CD14-positive monocyte (primary cell): ENCODE results near the gene SAP30BP. TPM values are rescaled to one million over a fixed set of nuclear protein-coding genes. Genes with fewer than 3 reads are reported as not detected.

Experiments used
- DNase-seq, 3 donors: peaks; one replicate each; pipeline ENCODE4 v3.0.0-alpha.2; 2011 to 2022
- H2AFZ ChIP-seq: 2 replicates; pipeline ENCODE4 v1.6.0; 2012; ENCODE audit warnings: mild to moderate bottlenecking, low read depth, low read length, inconsistent platforms; ENCODE audit not compliant: insufficient read depth, poor library complexity, severe bottlenecking
- H3K27ac ChIP-seq, 2 donors: 1 replicate in 1 of 2; 2 replicates in 1 of 2; pipeline ENCODE4 v1.5.1; 2012 to 2013; ENCODE audit warnings: low read length in 2 of 2, control low read depth in 1 of 2, inconsistent platforms in 1 of 2, low read depth in 1 of 2, mild to moderate bottlenecking in 1 of 2
- H3K27me3 ChIP-seq, 2 donors: one replicate each; pipeline versions ENCODE4 v1.6.0 to v1.6.1; 2011 to 2013; ENCODE audit warnings: low read length in 2 of 2; ENCODE audit not compliant: control insufficient read depth in 2 of 2, insufficient read depth in 2 of 2
- H3K36me3 ChIP-seq, 2 donors: replicated peaks in 1 of 2; 1 replicate in 1 of 2; 2 replicates in 1 of 2; pipeline versions ENCODE4 v1.5.1 to v1.6.1; 2012 to 2013; ENCODE audit warnings: low read length in 2 of 2, control low read depth in 1 of 2, inconsistent platforms in 1 of 2, mild to moderate bottlenecking in 1 of 2; ENCODE audit not compliant: insufficient read depth in 2 of 2, control insufficient read depth in 1 of 2
- H3K4me1 ChIP-seq, 2 donors: 1 replicate in 1 of 2; 2 replicates in 1 of 2; pipeline versions ENCODE4 v1.5.1 to v1.6.1; 2012 to 2013; ENCODE audit warnings: low read length in 2 of 2, control low read depth in 1 of 2, inconsistent platforms in 1 of 2, mild to moderate bottlenecking in 1 of 2, moderate library complexity in 1 of 2; ENCODE audit not compliant: insufficient read depth in 2 of 2, control insufficient read depth in 1 of 2
- H3K4me2 ChIP-seq: replicated peaks from 2 replicates; pipeline ENCODE3; 2012; ENCODE audit warnings: low read length, moderate library complexity, mild to moderate bottlenecking; ENCODE audit not compliant: poor library complexity, severe bottlenecking; ENCODE audit errors: extremely low read depth
- H3K4me3 ChIP-seq, 3 experiments: fragments of 200-600 bp in 1 of 3; sonication (generic) in 1 of 3; replicated peaks in 1 of 3; 1 replicate in 2 of 3; 2 replicates in 1 of 3; pipeline ENCODE4 v1.5.1; 2011 to 2013; ENCODE audit warnings: low read length in 3 of 3, mild to moderate bottlenecking in 3 of 3, control low read depth in 2 of 3, low read depth in 2 of 3, inconsistent platforms in 1 of 3, moderate library complexity in 1 of 3
- H3K79me2 ChIP-seq: 2 replicates; pipeline ENCODE4 v1.6.0; 2012; ENCODE audit warnings: mild to moderate bottlenecking, control low read depth, inconsistent platforms, low read length, moderate library complexity; ENCODE audit not compliant: insufficient read depth
- H3K9ac ChIP-seq: 2 replicates; pipeline ENCODE4 v1.6.0; 2017; ENCODE audit warnings: low read length, mild to moderate bottlenecking; ENCODE audit not compliant: insufficient read depth, poor library complexity, severe bottlenecking
- H3K9me3 ChIP-seq, 2 donors: replicated peaks in 1 of 2; 1 replicate in 1 of 2; 2 replicates in 1 of 2; pipeline versions ENCODE4 v1.5.1 to v1.6.1; 2012 to 2013; ENCODE audit warnings: low read length in 2 of 2, control low read depth in 1 of 2; ENCODE audit not compliant: control insufficient read depth in 1 of 2, insufficient read depth in 1 of 2
- H4K20me1 ChIP-seq: 2 replicates; pipeline ENCODE4 v1.6.0; 2012; ENCODE audit warnings: mild to moderate bottlenecking, low read length, control low read depth, moderate library complexity; ENCODE audit not compliant: insufficient read depth
- H3K27ac Mint-ChIP-seq, 7 donors: one replicate each; pipeline ENCODE4 v1.8.0; 2020; ENCODE audit warnings: mild to moderate bottlenecking in 7 of 7, mixed read lengths in 7 of 7, moderate library complexity in 6 of 7, inconsistent platforms in 2 of 7
- H3K27me3 Mint-ChIP-seq, 3 donors: one replicate each; pipeline ENCODE4 v1.8.0; 2021 to 2022; ENCODE audit warnings: low read depth in 3 of 3, mild to moderate bottlenecking in 3 of 3, mixed read lengths in 3 of 3, moderate library complexity in 3 of 3, inconsistent platforms in 1 of 3
- H3K36me3 Mint-ChIP-seq, 2 donors: one replicate each; pipeline ENCODE4 v1.8.0; 2020; ENCODE audit warnings: mixed read lengths in 2 of 2, inconsistent platforms in 1 of 2, mild to moderate bottlenecking in 1 of 2
- H3K4me1 Mint-ChIP-seq: one replicate; pipeline ENCODE4 v1.8.0; 2020; ENCODE audit warnings: mild to moderate bottlenecking, mixed read lengths
- H3K4me3 Mint-ChIP-seq, 2 donors: one replicate each; pipeline ENCODE4 v1.8.0; 2020; ENCODE audit warnings: mild to moderate bottlenecking in 2 of 2, mixed read lengths in 2 of 2, moderate library complexity in 1 of 2
- H3K9me3 Mint-ChIP-seq, 7 donors: one replicate each; pipeline ENCODE4 v1.8.0; 2020 to 2022; ENCODE audit warnings: mixed read lengths in 7 of 7, mild to moderate bottlenecking in 6 of 7, moderate library complexity in 6 of 7, inconsistent platforms in 2 of 7
- WGBS: methylation state at CpG from one replicate; pipeline ENCODE4 v1.1.5; 2013; ENCODE audit warnings: missing lambda C conversion rate; ENCODE audit not compliant: insufficient coverage; 5-methylcytosine and 5-hydroxymethylcytosine counted together
- intact Hi-C, 2 donors: fragments of 100-400 bp; cut with micrococcal nuclease; formaldehyde crosslinking; loops; one replicate each; pipeline versions ENCODE4 v1.15.0 to v1.15.1; 2023
- polyA plus RNA-seq, 3 donors: library from polyadenylated mRNA; depleted of rRNA in 1 of 3; unstranded in 2 of 3; stranded (reverse) in 1 of 3; fragments of 300-500 nt in 2 of 3; fragments of >200 nt in 1 of 3; fragmentation: Illumina TruSeq in 2 of 3; gene quantifications; 1 replicate in 2 of 3; 2 replicates in 1 of 3; pipeline ENCODE4 v1.2.3, GENCODE V29; 2012 to 2021
- TF ChIP-seq, protein P1 (sequence below): fragments of 200-600 bp; IDR thresholded peaks from one replicate; pipeline ENCODE4 v1.8.0; 2022; ENCODE audit warnings: antibody characterized with exemption, mild to moderate bottlenecking

SAP30BP gene
- polyA plus RNA-seq, 3 donors, result 43.8 to 130 (median 61.6) TPM

DNA sequence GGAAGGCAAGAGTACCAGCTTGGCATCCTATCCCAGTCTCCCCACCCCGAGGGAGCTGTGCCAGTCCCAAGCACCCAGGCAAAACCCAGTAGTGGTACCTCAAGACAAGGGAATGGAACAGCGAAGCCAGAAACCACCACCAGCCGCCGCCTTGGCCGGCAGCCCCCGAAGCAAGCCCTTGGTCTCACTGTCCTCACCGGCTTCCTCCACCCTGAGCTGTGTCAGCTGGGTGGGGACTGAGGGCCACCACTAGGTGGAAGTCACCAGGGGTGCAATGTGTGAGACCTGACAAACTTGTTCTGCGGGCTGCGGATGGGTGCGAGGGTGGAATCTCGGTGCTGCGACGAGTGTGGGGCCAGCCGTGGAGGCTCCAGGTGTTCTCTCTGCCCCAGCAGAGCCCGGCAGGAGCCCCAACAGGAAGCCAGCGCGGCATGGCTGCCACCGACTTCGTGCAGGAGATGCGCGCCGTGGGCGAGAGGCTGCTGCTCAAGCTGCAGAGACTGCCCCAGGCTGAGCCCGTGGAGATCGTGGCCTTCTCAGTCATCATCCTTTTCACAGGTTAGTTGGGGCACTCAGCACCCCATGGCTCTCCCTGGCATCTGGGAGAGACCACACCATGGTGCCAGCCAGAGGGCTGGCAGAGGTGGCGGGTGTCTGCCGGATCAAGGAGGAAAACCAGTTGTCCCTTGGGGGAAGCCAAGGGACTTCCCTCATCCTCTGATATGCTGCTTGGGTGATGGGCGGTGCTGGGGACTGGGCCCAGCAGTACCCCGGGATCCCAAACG is 27.2 kb upstream of the SAP30BP start:
- no peak overlapping the region for H3K4me3 Mint-ChIP-seq
- 94% methylated on average over 29 of the region's 30 CpGs for WGBS
- intact Hi-C loops, result no loop called here
- H2AFZ ChIP-seq, result no peak overlapping the region
- no peak overlapping the region for H3K4me2 ChIP-seq
- no peak overlapping the region for H3K27ac ChIP-seq
- H3K4me3 ChIP-seq, result no peak overlapping the region
- H3K36me3 ChIP-seq, result peaks cover 14 to 44% of the 10 kb centered on the region in 2 donors
- TF ChIP-seq, protein P1, sequence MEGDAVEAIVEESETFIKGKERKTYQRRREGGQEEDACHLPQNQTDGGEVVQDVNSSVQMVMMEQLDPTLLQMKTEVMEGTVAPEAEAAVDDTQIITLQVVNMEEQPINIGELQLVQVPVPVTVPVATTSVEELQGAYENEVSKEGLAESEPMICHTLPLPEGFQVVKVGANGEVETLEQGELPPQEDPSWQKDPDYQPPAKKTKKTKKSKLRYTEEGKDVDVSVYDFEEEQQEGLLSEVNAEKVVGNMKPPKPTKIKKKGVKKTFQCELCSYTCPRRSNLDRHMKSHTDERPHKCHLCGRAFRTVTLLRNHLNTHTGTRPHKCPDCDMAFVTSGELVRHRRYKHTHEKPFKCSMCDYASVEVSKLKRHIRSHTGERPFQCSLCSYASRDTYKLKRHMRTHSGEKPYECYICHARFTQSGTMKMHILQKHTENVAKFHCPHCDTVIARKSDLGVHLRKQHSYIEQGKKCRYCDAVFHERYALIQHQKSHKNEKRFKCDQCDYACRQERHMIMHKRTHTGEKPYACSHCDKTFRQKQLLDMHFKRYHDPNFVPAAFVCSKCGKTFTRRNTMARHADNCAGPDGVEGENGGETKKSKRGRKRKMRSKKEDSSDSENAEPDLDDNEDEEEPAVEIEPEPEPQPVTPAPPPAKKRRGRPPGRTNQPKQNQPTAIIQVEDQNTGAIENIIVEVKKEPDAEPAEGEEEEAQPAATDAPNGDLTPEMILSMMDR, result no peak
- no peak overlapping the region for H3K9ac ChIP-seq
- no peaks in the 10 kb centered on the region for H4K20me1 ChIP-seq
- H3K9me3 ChIP-seq, result no peaks in the 10 kb centered on the region
- H3K4me1 Mint-ChIP-seq, result peaks cover 8% of the 10 kb centered on the region
- no peak for DNase-seq
- H3K27me3 ChIP-seq, result no peaks in the 10 kb centered on the region
- H3K36me3 Mint-ChIP-seq, result peaks cover 22 to 40% of the 10 kb centered on the region in 2 donors
- peaks cover 0 to 2% (median 0%) of the 10 kb centered on the region in 7 donors for H3K9me3 Mint-ChIP-seq
- H3K27me3 Mint-ChIP-seq, result peaks cover 0 to 2% (median 0%) of the 10 kb centered on the region in 3 donors
- no peak overlapping the region for H3K27ac Mint-ChIP-seq
- H3K79me2 ChIP-seq, result no peaks in the 10 kb centered on the region
- H3K4me1 ChIP-seq, result peaks cover 0 to 5% of the 10 kb centered on the region in 2 donors

DNA sequence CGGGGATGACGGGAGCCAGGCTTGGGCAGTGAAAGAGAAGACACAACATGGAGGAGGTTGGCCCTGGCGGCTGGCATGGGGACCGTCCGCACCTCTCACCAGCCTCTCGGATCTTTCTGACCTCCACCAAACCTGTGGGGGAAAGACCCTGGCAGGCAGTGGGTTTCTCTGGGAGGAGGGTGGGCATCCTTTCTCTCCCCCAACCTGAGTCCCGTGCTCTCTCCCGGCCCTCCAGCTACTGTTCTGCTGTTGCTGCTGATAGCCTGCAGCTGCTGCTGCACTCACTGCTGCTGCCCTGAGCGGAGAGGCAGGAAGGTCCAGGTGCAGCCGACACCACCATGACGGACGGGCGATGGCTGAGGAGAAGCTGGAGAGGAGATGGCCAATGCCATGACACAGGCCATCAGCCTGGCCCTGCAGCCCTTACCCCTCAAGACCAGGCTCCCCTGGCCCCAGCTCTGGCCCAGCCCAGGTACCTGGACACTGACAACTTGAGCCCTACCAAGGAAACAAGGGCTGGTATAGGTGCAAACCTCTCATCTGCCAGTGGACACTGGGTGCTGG is 26.5 kb upstream of the SAP30BP start:
- Mint-ChIP-seq H3K27me3 (peaks cover 0 to 2% (median 0%) of the 10 kb centered on the region in 3 donors), H3K4me3 (no peak overlapping the region), H3K4me1 (peaks cover 10% of the 10 kb centered on the region), H3K36me3 (peaks cover 23 to 45% of the 10 kb centered on the region in 2 donors), H3K9me3 (peaks cover 0 to 2% (median 0%) of the 10 kb centered on the region in 7 donors), H3K27ac (no peak overlapping the region)
- no peak overlapping the region for H3K4me2 ChIP-seq
- H2AFZ ChIP-seq, result no peak overlapping the region
- WGBS, result 97% methylated on average over 7 of the region's 13 CpGs
- no peaks in the 10 kb centered on the region for H3K27me3 ChIP-seq
- H3K27ac ChIP-seq, result no peak overlapping the region
- H3K4me1 ChIP-seq, result peaks cover 3 to 8% of the 10 kb centered on the region in 2 donors
- no peaks in the 10 kb centered on the region for H4K20me1 ChIP-seq
- no peak overlapping the region for H3K4me3 ChIP-seq
- no peaks in the 10 kb centered on the region for H3K9me3 ChIP-seq
- no peaks in the 10 kb centered on the region for H3K79me2 ChIP-seq
- no peak overlapping the region for H3K9ac ChIP-seq
- intact Hi-C loops, result no loop called here
- TF ChIP-seq, protein P1, result no peak
- H3K36me3 ChIP-seq, result peaks cover 14 to 44% of the 10 kb centered on the region in 2 donors
- no peak for DNase-seq
